Measurements from ENCODE around the gene PRPH. TPM values are rescaled to one million over a fixed set of nuclear protein-coding genes. Genes with fewer than 3 reads are reported as not detected.
A peak's percentile ranks its signal among the peaks of the same experiment; 100 is the strongest.
"Not testable (repeated sequence)": the region's sequence is repeated elsewhere in the genome, so short reads cannot be mapped to it uniquely, and the experiment has no call there.

PRPH gene
- total RNA-seq = not detected
- polyA plus RNA-seq = not detected
- 0 to 0.08 (median 0) reads per million in 6 experiments for total RNA-seq

- H3K9me3 Mint-ChIP-seq = no peaks in the 10 kb centered on the region
- H3K4me3 Mint-ChIP-seq = peak within 1 kb of the TSS in 1 of 10 donors; percentile 78
- ATAC-seq = no peak
- peaks cover 22 to 76% (median 36%) of the 10 kb centered on the region in 5 donors for H3K27me3 Mint-ChIP-seq
- no peak within 1 kb of the TSS for H3K27ac Mint-ChIP-seq
- peaks cover 4 to 23% (median 21%) of the 10 kb centered on the region in 4 donors for H3K4me1 Mint-ChIP-seq
- peaks cover 0 to 3% (median 0%) of the 10 kb centered on the region in 3 donors for H3K36me3 Mint-ChIP-seq
- no peak for DNase-seq
- POLR2A ChIA-PET = interaction anchor here (0.6 kb wide), 2 partner anchors 10 to 27 kb away, joined by 3 to 4 read pairs; no protein-coding TSS in a partner anchor
Measured at GRCh38 chr12:49295082-49295936, at the start of gene PRPH. Gene PRPH (plus strand): TSS chr12:49295147. CDS start chr12:49295201, 54 bp downstream.

GRCh38 chr12:49251357-49251756 lies 43.6 kb upstream of the PRPH start:
- POLR2A ChIA-PET = interaction anchor here (0.6 to 0.7 kb wide), 2 partner anchors 63 to 304 kb away, joined by 3 to 4 read pairs; no protein-coding TSS in a partner anchor
- Mint-ChIP-seq H3K4me3 (no peak overlapping the region), H3K4me1 (no peaks in the 10 kb centered on the region), H3K36me3 (no peaks in the 10 kb centered on the region), H3K27me3 (no peaks in the 10 kb centered on the region), H3K27ac (no peak overlapping the region), H3K9me3 (no peaks in the 10 kb centered on the region)
- ATAC-seq (no peak), DNase-seq (no peak)

GRCh38 chr12:49253033-49253623 lies 41.8 kb upstream of the PRPH start:
- Mint-ChIP-seq H3K27ac (no peak overlapping the region), H3K36me3 (no peaks in the 10 kb centered on the region), H3K4me1 (peaks cover 0 to 2% (median 0%) of the 10 kb centered on the region in 4 donors), H3K27me3 (no peaks in the 10 kb centered on the region), H3K9me3 (no peaks in the 10 kb centered on the region), H3K4me3 (no peak overlapping the region)
- no peak for ATAC-seq
- POLR2A ChIA-PET = no interaction called here
- no peak for DNase-seq

- ATAC-seq, H3K4me1 Mint-ChIP-seq, H3K36me3 Mint-ChIP-seq, H3K9me3 Mint-ChIP-seq, POLR2A ChIA-PET, H3K27me3 Mint-ChIP-seq, H3K27ac Mint-ChIP-seq, DNase-seq, H3K4me3 Mint-ChIP-seq: not testable (repeated sequence)
Measured at GRCh38 chr12:49255456-49255855, 39.5 kb upstream of the PRPH start.

- ATAC-seq = no peak
- Mint-ChIP-seq H3K9me3 (no peaks in the 10 kb centered on the region), H3K4me1 (peaks cover 0 to 2% (median 0%) of the 10 kb centered on the region in 4 donors), H3K27ac (no peak overlapping the region), H3K36me3 (no peaks in the 10 kb centered on the region), H3K4me3 (no peak overlapping the region), H3K27me3 (no peaks in the 10 kb centered on the region)
- POLR2A ChIA-PET = interaction anchor here (0.7 kb wide), 1 partner anchor 1954 kb away, joined by 3 read pairs; no protein-coding TSS in a partner anchor
- no peak for DNase-seq
Measured at GRCh38 chr12:49255857-49256637, 38.9 kb upstream of the PRPH start.

GRCh38 chr12:49257508-49258184 lies 37.3 kb upstream of the PRPH start:
- H3K4me1 Mint-ChIP-seq, ATAC-seq, POLR2A ChIA-PET, H3K4me3 Mint-ChIP-seq, H3K27ac Mint-ChIP-seq, H3K27me3 Mint-ChIP-seq, H3K36me3 Mint-ChIP-seq, DNase-seq, H3K9me3 Mint-ChIP-seq: not testable (repeated sequence)

- POLR2A ChIA-PET = no interaction called here
- peaks cover 3 to 8% (median 6%) of the 10 kb centered on the region in 4 donors for H3K4me1 Mint-ChIP-seq
Measured at GRCh38 chr12:49259452-49259851, 35.5 kb upstream of the PRPH start.

GRCh38 chr12:49260166-49260565 lies 34.8 kb upstream of the PRPH start:
- no peak for DNase-seq
- POLR2A ChIA-PET = no interaction called here
- no peaks in the 10 kb centered on the region for H3K9me3 Mint-ChIP-seq
- no peak for ATAC-seq
- H3K36me3 Mint-ChIP-seq = no peaks in the 10 kb centered on the region
- no peak overlapping the region for H3K27ac Mint-ChIP-seq
- H3K4me3 Mint-ChIP-seq = no peak overlapping the region
- peaks cover 3 to 8% (median 7%) of the 10 kb centered on the region in 4 donors for H3K4me1 Mint-ChIP-seq
- H3K27me3 Mint-ChIP-seq = no peaks in the 10 kb centered on the region

More at GRCh38 chr12:49259452-49259851, 35.5 kb upstream of the PRPH start:
- H3K9me3 Mint-ChIP-seq = no peaks in the 10 kb centered on the region
- H3K27ac Mint-ChIP-seq = no peak overlapping the region
- no peaks in the 10 kb centered on the region for H3K36me3 Mint-ChIP-seq
- no peak for ATAC-seq
- H3K4me3 Mint-ChIP-seq = no peak overlapping the region
- no peaks in the 10 kb centered on the region for H3K27me3 Mint-ChIP-seq
- no peak for DNase-seq

GRCh38 chr12:49260571-49261363 lies 34.2 kb upstream of the PRPH start:
- Mint-ChIP-seq H3K9me3 (no peaks in the 10 kb centered on the region), H3K4me3 (no peak overlapping the region), H3K27me3 (no peaks in the 10 kb centered on the region), H3K27ac (no peak overlapping the region), H3K36me3 (no peaks in the 10 kb centered on the region), H3K4me1 (peaks cover 5 to 13% (median 12%) of the 10 kb centered on the region in 4 donors)
- POLR2A ChIA-PET = no interaction called here
- ATAC-seq (no peak), DNase-seq (no peak)

- no peaks in the 10 kb centered on the region for H3K9me3 Mint-ChIP-seq
- no peak overlapping the region for H3K4me3 Mint-ChIP-seq
- ATAC-seq (no peak), DNase-seq (no peak)
- no peaks in the 10 kb centered on the region for H3K27me3 Mint-ChIP-seq
- H3K27ac Mint-ChIP-seq = no peak overlapping the region
- H3K4me1 Mint-ChIP-seq = peaks cover 5 to 18% (median 14%) of the 10 kb centered on the region in 4 donors
- no peaks in the 10 kb centered on the region for H3K36me3 Mint-ChIP-seq
- POLR2A ChIA-PET = interaction anchor here (1.4 kb wide), 1 partner anchor 73 kb away, joined by 4 read pairs; no protein-coding TSS in a partner anchor
Measured at GRCh38 chr12:49261721-49262120, 33.2 kb upstream of the PRPH start.

- Mint-ChIP-seq H3K36me3 (no peaks in the 10 kb centered on the region), H3K27ac (peak overlapping the region in 1 of 10 donors; percentile 36), H3K4me1 (peaks cover 5 to 30% (median 20%) of the 10 kb centered on the region in 4 donors), H3K9me3 (no peaks in the 10 kb centered on the region), H3K27me3 (no peaks in the 10 kb centered on the region), H3K4me3 (peak overlapping the region; percentile 20 to 91 (median 85))
- POLR2A ChIA-PET = interaction anchor here (0.5 to 1.5 kb wide), 4 partner anchors 9 to 1161 kb away, joined by 3 to 6 read pairs (median 5); partner anchors contain the start of gene TUBA1A
- ATAC-seq (no peak), DNase-seq (no peak)
Measured at GRCh38 chr12:49263400-49263763, 31.6 kb upstream of the PRPH start.

All from naive thymus-derived CD8-positive, alpha-beta T cell (primary cell).